EH (cell line): ENCODE results near the gene SLC27A6.
"Not testable (repeated sequence)": the region's sequence is repeated elsewhere in the genome, so short reads cannot be mapped to it uniquely, and the experiment has no call there.

Source experiments
- DNase-seq: peaks from one replicate; pipeline ENCODE4 v3.0.0-alpha.2; 2015; ENCODE audit warnings: low read depth

Gene SLC27A6

GRCh38 chr5:129002527-129002842, 37.2 kb downstream of the SLC27A6 start:
- no peak for DNase-seq

GRCh38 chr5:129003232-129003631, 37.9 kb downstream of the SLC27A6 start:
- DNase-seq, result no peak

- no peak for DNase-seq
These were observed 48.9 kb downstream of the SLC27A6 start for GRCh38 chr5:129014185-129014584.

DNA sequence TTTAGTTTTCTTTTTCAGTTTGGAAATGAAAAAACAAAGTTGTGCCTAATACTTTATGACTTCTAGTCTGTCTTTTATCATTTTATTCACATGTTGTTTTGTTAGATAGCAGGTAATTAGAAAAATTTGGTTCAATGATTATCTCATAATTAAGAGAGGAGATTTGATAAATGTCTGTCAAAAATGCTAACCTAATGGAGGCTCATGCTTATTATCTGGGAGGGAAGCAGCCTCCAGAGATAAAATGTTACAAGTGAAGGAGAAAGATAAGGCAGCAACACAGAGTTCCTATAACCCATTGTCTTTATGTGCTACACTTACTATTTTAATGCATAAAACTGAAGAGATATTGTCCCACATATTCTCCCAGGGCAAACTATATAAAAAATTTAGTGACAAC, 53.5 kb downstream of the SLC27A6 start:
- no peak for DNase-seq

GRCh38 chr5:129019401-129019908, 54.2 kb downstream of the SLC27A6 start:
- no peak for DNase-seq

DNA sequence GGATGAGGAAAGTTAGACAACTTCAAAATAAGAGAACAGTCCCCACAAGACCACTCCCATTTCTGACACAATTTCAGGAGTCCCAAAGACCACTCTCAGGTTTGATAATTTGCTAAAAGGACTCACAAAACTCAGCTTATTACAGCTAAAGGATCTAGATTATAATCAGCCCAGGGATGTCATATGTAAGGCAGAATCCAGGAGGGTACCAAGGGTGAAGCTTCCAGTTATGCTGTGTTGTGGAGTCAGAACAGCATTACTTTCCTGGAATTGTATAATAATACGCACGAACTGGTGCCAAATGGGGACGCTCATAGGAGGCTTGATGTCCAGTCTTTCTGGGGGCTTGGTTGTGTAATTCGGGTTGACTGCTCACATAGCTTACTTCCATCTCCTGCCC, 55.4 kb downstream of the SLC27A6 start:
- DNase-seq, result no peak

GRCh38 chr5:129021744-129022143, 56.5 kb downstream of the SLC27A6 start:
- DNase-seq, result no peak

DNA sequence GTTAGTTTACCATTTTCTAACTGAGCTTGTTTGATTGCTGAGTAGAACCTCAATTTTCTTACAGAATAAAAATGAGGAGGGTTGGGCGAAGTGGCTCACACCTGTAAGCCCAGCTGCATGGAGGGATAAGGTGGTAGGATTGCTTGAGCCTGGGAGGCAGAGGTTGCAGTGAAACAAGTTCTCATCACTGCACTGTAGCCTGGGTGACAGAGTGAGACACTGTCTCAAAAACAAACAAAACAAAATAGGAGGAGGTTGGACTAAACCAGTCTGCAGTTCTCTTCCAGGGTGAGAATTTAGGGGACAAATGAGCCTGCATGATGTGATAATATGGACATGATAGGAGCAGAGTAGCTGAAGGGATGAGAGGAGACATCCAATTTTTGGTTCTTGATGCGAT, 57.3 kb downstream of the SLC27A6 start:
- DNase-seq, result no peak

DNA sequence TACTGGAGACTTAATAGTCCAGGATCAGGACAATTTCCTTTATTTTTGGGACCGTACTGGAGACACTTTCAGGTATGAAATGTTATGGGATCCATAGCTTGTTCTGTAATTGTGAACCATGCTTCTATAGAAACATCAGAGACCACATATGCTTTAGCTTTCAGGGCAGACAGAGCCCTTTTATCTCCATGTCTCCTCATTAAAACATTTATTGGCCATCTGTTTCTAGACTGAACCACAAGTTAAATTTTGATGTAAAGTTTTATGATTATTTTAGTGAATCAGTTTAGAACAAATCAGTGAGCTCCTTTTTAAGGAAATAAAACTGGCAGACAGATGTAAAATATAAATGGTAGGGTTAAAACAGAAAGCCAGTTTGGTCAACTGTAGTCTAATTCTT, 62.0 kb downstream of the SLC27A6 start:
- DNase-seq, result no peak

- DNase-seq, result no peak
These were observed 66.8 kb downstream of the SLC27A6 start for GRCh38 chr5:129031886-129032683.

DNA sequence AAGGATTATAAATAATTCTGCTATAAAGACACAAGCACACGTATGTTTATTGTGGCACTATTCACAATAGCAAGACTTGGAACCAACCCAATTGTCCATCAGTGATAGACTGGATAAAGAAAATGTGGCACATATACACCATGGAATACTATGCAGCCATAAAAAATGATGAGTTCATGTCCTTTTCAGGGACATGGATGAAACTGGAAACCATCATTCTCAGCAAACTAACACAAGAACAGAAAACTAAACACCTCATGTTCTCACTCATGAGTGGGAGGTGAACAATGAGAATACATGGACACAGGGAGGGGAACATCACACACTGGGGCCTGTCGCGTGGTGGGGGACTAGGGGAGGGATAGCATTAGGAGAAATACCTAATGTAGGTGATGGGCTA, 71.0 kb downstream of the SLC27A6 start:
- not testable (repeated sequence) for DNase-seq

DNA sequence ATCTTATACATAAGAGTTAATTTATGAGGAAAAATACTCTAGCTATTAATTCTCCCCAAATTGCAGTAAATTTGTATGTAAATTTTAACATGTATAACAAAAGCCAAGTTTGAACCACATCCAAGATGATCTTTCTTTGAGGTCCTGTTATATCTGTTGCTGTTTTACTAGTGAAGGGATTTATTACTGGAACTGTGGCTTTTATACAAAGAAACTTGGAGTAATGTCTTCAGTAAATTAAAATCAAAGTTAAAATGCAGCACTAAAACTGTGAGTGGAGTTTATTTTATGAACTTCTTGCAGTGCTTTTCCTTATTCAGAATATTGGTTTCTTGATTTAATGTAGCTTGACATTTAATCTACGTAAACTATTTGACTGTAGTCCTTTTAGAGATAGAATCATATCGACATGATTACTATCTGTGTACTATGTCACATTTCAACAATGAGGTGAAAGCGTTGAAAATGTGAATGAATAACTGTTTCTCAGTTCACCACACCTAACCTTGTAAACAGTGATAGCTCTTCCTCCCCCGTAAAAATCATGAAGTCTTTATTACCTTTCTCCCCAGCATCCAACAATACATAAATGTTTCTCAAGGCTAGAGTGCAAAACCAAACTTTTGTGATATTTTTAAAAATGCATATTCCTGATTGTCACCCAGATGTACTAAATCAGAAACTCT, 76.1 kb downstream of the SLC27A6 start:
- DNase-seq, result no peak

DNA sequence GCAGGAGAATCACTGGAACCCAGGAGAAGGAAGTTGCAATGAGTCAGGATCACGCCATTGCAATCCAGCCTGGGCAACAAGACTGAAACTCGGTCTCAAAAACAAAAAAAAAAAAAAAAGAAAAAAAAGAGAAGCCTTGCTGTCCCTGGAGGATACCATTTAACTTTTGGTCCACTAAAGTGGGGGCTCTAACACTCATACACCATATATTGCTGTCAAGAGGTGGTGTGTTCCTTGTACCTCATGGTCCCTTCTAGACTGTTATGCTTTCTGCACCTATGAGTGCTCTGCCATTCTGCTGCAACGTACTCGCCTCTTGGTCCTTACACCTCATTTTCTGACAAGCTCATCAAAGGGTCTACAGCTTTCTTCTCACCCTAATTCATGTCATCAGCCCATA, 77.0 kb downstream of the SLC27A6 start:
- DNase-seq, result no peak

DNA sequence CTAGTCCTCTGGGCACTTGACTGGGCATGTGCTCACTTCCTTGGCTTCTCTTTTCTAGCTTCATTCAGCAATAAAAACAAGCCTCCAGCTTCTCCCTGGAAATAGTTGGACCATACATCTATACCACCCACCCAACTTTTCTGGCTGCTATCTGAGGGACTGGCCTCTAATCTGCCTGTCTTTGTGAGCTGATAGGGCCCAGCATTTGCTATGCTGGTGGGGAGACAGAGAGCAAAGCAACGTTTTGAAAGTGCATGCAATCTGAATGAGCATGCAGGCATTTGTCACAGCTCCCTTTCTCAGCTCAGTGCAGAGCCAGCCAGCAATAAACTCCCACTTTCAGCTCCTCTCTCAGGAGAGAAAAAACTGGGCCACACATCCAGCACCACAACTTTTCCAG, 78.6 kb downstream of the SLC27A6 start:
- no peak for DNase-seq

DNA sequence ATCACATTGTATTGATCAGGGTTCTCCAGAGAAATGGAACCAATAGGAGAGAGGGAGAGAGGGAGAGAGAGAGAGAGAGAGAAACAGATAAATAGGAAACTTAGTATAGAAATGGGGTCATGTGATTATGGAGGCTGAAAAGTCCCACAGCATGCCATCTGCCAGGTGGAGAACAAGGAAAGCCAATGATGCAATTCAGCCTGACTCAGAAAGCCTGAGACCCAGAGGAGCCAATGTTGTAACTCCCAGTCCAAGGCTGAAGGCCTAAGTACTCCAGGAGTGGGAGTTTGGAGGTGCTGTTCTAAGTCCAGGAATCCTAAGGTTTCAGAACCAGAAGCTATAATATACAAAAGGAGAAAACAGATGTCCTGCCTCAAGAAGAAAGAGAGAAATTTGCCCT, 80.9 kb downstream of the SLC27A6 start:
- no peak for DNase-seq

DNA sequence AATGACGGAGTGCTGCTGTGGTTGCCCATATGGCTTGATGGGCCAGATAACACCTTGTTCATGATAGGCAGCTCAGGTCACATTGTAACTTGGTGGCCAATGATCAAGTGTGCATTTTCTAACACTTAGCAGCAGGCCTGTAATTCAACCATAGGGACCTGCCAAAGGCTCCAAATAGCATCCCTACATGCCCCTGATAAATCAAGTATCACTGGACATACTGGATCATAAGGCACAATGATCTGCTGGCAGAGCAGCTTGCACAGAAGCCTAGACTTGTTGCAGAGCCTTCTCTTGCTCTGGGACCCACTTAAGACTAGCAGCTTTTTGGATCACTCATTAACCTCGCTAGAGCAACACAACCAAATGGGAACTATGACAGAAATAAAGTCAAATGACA, 83.2 kb downstream of the SLC27A6 start:
- no peak for DNase-seq

DNA sequence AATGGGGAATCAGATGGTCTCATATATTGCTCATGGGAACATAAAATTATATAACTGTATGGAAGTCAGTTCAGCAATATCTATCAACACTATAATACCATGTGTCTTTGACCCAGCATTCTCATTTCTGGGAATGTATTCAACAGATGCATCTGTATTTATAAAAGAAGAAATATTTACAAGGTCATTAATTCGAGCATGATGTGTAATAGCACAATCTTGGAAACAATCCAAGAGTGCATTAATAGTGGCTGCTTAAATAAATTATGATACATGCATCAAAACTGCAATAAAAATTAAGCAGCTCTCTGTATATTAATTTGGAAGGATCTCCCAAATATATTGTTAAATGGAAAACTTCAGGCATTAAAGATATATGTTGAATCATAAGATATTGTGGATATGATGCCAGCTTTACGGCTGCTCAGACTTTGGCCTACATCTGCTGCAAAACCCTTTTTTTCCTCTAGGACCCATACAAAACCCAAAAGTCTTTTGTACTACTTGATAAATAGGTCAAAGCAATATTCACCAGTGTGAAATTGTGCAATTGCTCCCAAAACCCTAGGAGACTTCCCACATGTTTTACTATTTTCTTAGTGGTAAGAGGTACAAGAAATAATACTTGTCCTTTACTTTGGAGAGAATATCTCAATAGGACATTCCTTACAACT, 84.0 kb downstream of the SLC27A6 start:
- no peak for DNase-seq

DNA sequence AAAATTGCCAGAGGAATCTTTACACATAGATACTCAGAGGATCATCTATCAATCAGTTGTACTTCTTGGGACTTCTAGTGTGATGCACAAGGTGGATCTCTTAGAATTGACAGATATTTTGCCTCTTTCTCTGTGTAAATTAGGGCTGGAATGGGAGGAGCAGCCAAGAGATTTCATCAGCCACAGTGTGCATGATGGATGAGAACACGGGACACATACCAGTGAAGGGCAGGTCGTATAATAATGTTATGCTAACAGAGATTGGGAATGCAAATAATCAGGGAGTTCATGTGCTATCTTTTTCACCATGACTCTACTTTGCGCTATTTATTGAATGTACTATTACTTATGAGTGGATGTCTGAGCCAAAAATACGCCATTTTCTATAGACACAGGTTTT, 86.0 kb downstream of the SLC27A6 start:
- DNase-seq, result no peak

DNA sequence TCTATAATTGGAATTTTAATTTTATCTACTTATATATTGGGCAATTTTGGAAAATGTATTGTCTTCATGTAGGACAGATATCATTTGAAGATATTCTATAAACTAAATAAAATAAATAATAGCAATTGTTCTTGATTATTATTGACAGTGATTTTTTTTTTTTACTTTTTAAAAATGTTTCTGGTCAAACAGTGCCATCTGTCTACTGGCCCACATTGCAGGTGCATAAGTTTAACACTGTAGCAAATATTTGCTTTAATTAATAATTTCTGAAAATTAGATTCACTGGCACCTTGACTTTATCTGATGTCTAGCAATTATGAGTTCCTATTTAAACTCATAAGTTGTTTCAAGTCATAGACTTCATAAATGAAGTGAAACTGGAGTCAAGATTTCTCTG, 88.2 kb downstream of the SLC27A6 start:
- no peak for DNase-seq

DNA sequence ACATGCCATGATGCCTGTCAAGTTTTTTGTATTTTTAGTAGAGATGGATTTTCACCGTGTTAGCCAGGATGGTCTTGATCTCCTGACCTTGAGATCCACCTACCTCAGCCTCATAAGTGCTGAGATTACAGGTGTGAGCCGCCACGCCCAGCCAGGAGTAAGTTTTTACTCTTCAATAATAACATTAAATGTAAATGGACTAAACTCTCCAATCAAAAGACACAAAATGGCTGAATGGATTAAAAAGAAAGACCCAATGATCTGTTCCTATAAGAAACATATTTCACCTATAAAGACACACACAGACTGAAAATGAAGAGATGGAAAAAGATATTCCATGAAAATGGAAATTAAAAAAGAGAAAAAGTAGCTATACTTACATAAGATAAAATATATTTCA, 92.0 kb downstream of the SLC27A6 start:
- no peak for DNase-seq

DNA sequence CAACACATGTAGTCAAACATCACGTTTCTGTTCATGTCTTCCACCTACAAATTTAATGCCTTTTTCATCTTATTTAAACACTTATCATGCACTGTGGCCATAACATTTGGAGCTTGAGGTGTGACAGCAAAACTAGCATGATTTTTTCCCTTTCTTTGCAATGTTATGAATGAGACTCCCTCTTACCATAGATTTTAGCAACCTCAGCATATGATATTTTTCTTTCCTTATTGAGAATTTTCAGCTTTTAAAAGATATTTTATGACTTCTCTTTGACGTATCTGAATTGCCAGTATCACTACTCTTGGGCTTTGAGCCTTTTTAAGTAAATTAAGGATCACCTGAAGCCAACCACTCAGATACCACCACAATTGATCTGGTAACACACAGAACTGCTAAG, 96.6 kb downstream of the SLC27A6 start:
- no peak for DNase-seq

DNA sequence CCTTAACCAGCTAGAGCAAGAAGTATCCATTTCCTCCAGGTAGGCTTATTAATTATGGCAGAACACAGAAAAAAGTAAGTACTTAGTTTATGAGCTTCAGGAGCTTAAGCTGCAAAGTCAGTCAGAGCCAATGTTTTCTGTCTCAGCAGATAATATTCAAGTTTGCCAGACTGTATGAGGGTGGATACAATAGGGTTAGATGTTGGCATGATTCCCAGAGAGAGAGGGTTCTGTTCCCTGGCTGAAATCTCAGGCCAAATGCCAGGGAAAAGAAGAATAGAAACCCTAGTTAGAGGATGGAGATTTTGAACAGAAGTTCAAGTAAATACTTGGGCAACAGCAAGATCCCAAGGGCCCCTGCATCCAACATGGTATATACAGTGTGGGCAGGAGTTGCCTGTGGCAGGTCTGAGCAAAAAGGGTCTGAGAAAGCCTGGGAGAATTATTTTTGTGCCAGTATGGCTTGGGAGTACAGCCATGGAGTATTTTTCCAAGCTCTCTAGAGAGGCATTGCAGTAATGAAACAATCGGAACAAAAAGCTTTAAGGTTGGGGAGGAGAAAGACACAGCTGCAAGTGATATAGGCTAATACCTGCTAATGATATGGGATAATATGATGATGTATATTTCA, 98.3 kb downstream of the SLC27A6 start:
- DNase-seq, result no peak

- DNase-seq, result no peak
These were observed 100.4 kb downstream of the SLC27A6 start for GRCh38 chr5:129065721-129066120.
